22Rv1 (cell line): ENCODE measurements around the gene ARHGDIA.

Source experiments
- ZFX ChIP-seq: fragments of 450-650 bp; IDR thresholded peaks from 2 replicates; pipeline ENCODE4 v1.6.1; 2017; ENCODE audit warnings: antibody characterized with exemption, borderline replicate concordance
- TF ChIP-seq, protein P1 (sequence below): fragments of 450-650 bp; IDR thresholded peaks from 2 replicates; pipeline ENCODE4 v1.5.1; 2017; ENCODE audit warnings: mild to moderate bottlenecking

- TF ChIP-seq, protein P1, sequence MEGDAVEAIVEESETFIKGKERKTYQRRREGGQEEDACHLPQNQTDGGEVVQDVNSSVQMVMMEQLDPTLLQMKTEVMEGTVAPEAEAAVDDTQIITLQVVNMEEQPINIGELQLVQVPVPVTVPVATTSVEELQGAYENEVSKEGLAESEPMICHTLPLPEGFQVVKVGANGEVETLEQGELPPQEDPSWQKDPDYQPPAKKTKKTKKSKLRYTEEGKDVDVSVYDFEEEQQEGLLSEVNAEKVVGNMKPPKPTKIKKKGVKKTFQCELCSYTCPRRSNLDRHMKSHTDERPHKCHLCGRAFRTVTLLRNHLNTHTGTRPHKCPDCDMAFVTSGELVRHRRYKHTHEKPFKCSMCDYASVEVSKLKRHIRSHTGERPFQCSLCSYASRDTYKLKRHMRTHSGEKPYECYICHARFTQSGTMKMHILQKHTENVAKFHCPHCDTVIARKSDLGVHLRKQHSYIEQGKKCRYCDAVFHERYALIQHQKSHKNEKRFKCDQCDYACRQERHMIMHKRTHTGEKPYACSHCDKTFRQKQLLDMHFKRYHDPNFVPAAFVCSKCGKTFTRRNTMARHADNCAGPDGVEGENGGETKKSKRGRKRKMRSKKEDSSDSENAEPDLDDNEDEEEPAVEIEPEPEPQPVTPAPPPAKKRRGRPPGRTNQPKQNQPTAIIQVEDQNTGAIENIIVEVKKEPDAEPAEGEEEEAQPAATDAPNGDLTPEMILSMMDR = no peak
- TF ChIP-seq ZFX = no peak
Observed at GRCh38 chr17:81895400-81895799, 24.3 kb upstream of the ARHGDIA start.
